ENCODE measurements around the gene PDZRN3. TPM values are rescaled to one million over a fixed set of nuclear protein-coding genes. Genes with fewer than 3 reads are reported as not detected.

PDZRN3 gene
- total RNA-seq, 1 donor = 76.8 TPM

DNA sequence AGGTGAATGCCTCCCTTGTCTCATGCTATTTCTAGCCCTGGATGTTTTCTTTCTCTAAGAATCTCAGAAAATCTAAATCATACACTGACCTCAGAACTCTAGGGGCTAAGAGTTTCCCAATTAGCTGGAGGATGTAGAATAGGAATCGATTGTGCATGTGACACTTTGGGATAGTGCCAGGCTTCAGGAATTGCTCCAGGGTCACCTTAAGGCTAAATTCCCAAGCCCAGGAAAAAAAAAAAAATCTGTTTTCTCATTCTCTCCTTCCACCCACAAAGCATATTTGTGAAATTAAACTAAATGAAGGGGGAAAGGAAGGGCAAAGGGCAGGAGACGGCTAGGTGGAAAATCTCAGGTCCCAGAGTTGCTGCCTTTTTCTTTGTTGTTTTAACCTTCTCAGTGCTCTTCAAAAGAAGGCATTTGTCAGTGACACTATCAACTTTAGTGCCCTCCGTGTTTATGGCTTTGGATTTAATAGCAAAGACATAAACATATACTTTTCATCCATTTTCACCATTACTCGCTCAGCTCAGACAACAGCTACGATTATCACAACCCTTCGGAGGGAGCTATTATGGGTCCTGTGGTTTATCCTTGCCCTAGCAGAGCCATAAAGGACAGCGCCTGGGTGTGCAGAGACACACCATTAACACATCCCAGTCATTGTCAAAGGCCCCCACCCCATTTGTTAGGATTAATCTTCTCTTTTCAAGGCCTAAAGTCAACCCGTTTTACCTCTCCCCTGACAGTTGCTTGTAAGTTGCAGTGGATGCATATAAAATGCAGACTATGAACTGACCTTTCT lies 271.7 kb downstream of the PDZRN3 start:
- no peak overlapping the region for H3K4me3 ChIP-seq (ENCODE audit: low read depth, low read length)
- TF ChIP-seq, protein P1, sequence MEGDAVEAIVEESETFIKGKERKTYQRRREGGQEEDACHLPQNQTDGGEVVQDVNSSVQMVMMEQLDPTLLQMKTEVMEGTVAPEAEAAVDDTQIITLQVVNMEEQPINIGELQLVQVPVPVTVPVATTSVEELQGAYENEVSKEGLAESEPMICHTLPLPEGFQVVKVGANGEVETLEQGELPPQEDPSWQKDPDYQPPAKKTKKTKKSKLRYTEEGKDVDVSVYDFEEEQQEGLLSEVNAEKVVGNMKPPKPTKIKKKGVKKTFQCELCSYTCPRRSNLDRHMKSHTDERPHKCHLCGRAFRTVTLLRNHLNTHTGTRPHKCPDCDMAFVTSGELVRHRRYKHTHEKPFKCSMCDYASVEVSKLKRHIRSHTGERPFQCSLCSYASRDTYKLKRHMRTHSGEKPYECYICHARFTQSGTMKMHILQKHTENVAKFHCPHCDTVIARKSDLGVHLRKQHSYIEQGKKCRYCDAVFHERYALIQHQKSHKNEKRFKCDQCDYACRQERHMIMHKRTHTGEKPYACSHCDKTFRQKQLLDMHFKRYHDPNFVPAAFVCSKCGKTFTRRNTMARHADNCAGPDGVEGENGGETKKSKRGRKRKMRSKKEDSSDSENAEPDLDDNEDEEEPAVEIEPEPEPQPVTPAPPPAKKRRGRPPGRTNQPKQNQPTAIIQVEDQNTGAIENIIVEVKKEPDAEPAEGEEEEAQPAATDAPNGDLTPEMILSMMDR (IDR thresholded peaks at IDR 0.05; ENCODE audit: insufficient read depth, low read length) = no peak
- DNase-seq (ENCODE audit: low read depth) = no peak

DNA sequence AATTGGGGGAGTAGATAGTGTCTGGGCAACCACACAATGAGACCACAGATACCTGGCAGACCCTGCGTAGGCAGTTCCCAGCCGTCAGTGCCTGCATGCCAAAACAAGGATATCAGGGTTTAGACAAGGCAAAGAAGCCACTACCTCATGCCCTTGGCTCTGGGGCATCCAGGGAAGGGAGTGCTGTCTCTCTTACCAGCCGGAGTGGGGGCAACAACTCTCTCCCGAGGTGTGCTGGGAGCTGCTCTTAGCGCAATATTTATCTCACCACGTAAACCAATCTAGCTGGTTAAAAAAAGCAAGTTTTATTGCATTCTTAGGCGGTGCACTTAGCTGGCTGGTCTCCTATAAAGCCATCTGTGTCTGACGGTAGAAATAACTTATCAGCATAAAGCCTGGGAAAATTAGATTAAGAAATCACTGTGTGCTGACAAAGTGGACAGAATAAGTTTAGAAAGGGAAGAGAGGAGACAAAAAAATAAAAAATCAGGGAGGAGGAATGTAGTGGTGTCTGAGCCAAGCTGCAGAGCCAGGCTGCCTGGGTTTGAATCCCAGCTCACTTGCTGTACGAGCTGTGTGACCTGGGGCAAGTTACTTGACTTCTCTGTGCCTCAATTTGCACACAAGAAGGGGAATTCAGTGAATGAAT lies 273.2 kb downstream of the PDZRN3 start:
- TF ChIP-seq, protein P1 (IDR thresholded peaks at IDR 0.05; ENCODE audit: insufficient read depth, low read length) = no peak
- no peak overlapping the region for H3K4me3 ChIP-seq (ENCODE audit: low read depth, low read length)
- DNase-seq (ENCODE audit: low read depth) = peak; percentile 48

DNA sequence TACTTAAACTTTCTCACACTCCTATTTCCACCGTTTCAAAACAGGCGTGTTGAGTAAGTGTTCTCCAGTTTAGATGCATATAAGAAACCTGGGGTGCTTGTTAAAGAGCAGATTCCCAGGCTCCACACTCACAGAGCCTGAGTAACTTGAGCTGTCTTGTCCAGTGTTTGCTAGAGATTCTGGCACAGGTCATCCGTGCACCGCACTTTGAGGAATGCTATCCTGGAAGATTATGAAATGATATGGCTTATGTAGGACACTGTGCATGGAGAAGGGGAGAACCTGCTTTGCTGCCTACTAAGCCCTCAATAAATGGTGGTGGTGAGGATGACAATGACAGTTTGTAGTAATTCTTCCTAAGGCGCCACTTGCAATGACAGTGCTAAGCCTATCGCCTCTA lies 273.7 kb downstream of the PDZRN3 start:
- TF ChIP-seq, protein P1 (IDR thresholded peaks at IDR 0.05; ENCODE audit: insufficient read depth, low read length) = no peak
- H3K4me3 ChIP-seq (ENCODE audit: low read depth, low read length) = no peak overlapping the region
- DNase-seq (ENCODE audit: low read depth) = peak; percentile 16

DNA sequence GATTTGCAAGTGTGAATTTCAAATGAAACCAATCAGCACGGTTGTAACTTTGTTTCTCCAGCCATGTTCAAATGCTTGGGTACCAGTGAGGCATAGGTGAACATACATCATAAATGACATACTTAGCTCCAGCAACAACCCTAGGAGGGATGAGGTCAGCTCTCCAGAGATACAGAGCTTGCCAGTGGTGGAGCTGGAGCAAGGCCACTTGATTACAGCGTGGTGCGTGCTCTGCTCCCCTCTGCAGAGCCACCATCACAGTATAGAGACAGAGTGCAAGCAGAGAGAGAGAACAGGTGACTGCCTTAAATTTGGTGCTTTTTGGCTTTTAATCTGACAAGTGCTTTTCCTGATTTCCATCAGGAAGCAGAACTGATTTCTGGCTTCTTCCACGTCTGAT lies 275.1 kb downstream of the PDZRN3 start:
- TF ChIP-seq, protein P1 (IDR thresholded peaks at IDR 0.05; ENCODE audit: insufficient read depth, low read length) = no peak
- DNase-seq (ENCODE audit: low read depth) = no peak

DNA sequence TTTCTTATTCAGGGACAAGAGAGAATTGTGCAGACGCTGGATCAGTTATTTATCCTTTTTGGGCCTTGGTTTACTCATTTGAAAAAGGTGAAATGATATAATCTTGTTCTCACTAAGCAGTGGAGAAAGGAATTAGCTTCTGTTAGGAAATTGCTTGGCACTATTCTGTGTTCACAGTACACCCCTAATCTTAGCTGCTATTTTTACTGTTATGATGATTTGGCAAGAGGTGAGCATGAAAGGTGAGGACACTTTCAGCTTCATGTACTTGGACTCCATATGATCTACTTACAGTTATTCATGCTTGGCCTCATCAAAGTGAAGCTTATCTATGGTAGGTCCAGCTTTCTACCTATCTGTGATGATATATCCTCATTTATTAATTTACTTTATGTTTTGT lies 282.7 kb downstream of the PDZRN3 start:
- TF ChIP-seq, protein P1 (IDR thresholded peaks at IDR 0.05; ENCODE audit: insufficient read depth, low read length) = no peak
- no peak for DNase-seq (ENCODE audit: low read depth)
- no peak overlapping the region for H3K4me3 ChIP-seq (ENCODE audit: low read depth, low read length)

More for the DNA sequence above, 275.1 kb downstream of the PDZRN3 start:
- H3K4me3 ChIP-seq (ENCODE audit: low read depth, low read length) = no peak overlapping the region

DNA sequence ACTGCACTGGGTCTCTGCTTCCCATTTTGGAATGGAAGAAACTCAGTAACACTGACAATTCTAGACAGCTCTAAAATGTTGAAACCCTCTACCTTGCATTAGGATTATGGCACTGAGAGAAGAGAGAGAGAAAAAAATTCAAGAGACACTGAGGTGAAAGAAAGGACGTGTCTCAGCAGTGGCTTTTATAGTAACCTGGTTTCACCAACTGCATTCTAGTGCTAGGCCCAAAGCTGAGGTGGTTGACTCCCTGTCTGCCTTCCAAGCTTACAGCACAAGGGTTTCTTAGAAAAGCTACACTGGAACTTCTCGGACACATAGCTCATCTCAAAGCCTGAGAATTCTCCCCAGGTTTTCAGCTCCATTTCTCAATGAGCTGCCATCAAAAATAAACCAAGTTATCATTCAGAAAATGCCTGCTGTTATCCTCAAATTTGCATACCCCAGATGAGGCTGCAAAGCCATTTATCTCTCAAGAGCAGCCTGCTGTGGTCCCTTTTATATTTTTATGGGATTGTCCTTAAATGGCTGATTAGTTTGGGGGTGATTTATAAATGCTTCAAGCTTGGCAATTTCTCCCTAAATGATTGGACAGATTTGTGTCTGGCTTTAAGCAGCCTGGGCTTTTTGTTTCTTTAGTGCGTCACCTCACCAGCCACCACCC lies 283.3 kb downstream of the PDZRN3 start:
- no peak overlapping the region for H3K4me3 ChIP-seq (ENCODE audit: low read depth, low read length)
- TF ChIP-seq, protein P1 (IDR thresholded peaks at IDR 0.05; ENCODE audit: insufficient read depth, low read length) = no peak
- DNase-seq (ENCODE audit: low read depth) = no peak
